ENCODE results near the gene CAVIN3.

The CAVIN3 gene

GRCh38 chr11:6301096-6301495 lies 19.2 kb downstream of the CAVIN3 start:
- TF ChIP-seq SIN3A (IDR thresholded peaks at IDR 0.05; ENCODE audit: borderline replicate concordance, insufficient read depth, low read length) (no peak), POLR2AphosphoS5 (IDR thresholded peaks at IDR 0.05; ENCODE audit: low read depth, low read length) (no peak), FOXP2 (optimal IDR thresholded peaks at IDR 0.05; ENCODE audit: borderline replicate concordance, extremely low read depth, extremely low read length, insufficient read depth) (no peak)

DNA sequence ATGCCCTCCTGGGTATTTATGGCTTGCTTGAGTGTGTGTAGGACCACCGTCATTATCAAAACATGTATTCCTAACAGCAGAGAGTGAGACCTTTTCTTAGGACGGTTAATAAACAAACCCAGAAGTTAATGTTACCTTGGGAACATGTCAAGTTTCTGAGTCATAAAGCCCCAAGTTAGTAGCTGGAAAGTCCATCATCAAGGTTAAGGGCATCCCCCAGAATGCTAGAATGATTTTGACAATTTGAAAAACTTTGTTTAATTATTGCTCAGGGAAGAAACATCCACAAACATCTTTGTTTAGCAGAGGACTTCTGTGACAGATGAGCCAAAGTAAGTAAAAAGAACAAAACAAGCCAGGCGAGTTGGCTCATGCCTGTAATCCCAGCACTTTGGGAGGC lies 20.0 kb downstream of the CAVIN3 start:
- TF ChIP-seq SIN3A (IDR thresholded peaks at IDR 0.05; ENCODE audit: borderline replicate concordance, insufficient read depth, low read length) (no peak), POLR2AphosphoS5 (IDR thresholded peaks at IDR 0.05; ENCODE audit: low read depth, low read length) (no peak), TAF1 (IDR thresholded peaks at IDR 0.05; ENCODE audit: borderline replicate concordance, insufficient read depth, low read length) (no peak), FOXP2 (optimal IDR thresholded peaks at IDR 0.05; ENCODE audit: borderline replicate concordance, extremely low read depth, extremely low read length, insufficient read depth) (no peak), REST (IDR thresholded peaks at IDR 0.05; ENCODE audit: insufficient read depth in 1 of 2, low read depth in 2 of 2, low read length in 2 of 2) (no peak)

- no peak for TF ChIP-seq POLR2AphosphoS5 (IDR thresholded peaks at IDR 0.05; ENCODE audit: low read depth, low read length)
- TF ChIP-seq SIN3A (IDR thresholded peaks at IDR 0.05; ENCODE audit: borderline replicate concordance, insufficient read depth, low read length): no peak
- no peak for TF ChIP-seq FOXP2 (optimal IDR thresholded peaks at IDR 0.05; ENCODE audit: borderline replicate concordance, extremely low read depth, extremely low read length, insufficient read depth)
- TF ChIP-seq TAF1 (IDR thresholded peaks at IDR 0.05; ENCODE audit: borderline replicate concordance, insufficient read depth, low read length): no peak
- no peak for TF ChIP-seq REST (IDR thresholded peaks at IDR 0.05; ENCODE audit: insufficient read depth in 1 of 2, low read depth in 2 of 2, low read length in 2 of 2)
Measured at GRCh38 chr11:6298605-6299004, 21.7 kb downstream of the CAVIN3 start.

DNA sequence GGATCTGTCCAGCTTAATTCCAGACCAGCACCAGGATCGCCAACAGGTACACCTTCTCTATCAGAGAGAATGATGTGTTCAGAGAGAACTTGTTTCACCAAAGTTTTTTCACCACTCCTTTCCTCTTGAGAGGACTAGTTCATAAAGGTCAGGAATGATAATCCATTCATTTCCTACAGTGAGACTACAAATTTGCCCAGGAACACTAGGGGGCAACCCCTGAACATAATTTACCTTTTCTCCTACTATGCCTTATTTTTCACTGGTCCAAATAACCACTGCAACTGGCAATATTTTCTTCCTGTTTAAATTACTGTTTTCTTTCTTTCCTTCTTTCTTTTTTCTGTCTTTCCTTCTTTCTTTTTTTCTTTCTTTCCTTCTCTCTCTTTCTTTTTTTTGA lies 22.5 kb downstream of the CAVIN3 start:
- TF ChIP-seq REST (IDR thresholded peaks at IDR 0.05; ENCODE audit: insufficient read depth in 1 of 2, low read depth in 2 of 2, low read length in 2 of 2) (no peak), FOXP2 (optimal IDR thresholded peaks at IDR 0.05; ENCODE audit: borderline replicate concordance, extremely low read depth, extremely low read length, insufficient read depth) (no peak), SIN3A (IDR thresholded peaks at IDR 0.05; ENCODE audit: borderline replicate concordance, insufficient read depth, low read length) (no peak), TAF1 (IDR thresholded peaks at IDR 0.05; ENCODE audit: borderline replicate concordance, insufficient read depth, low read length) (no peak), POLR2AphosphoS5 (IDR thresholded peaks at IDR 0.05; ENCODE audit: low read depth, low read length) (no peak)

DNA sequence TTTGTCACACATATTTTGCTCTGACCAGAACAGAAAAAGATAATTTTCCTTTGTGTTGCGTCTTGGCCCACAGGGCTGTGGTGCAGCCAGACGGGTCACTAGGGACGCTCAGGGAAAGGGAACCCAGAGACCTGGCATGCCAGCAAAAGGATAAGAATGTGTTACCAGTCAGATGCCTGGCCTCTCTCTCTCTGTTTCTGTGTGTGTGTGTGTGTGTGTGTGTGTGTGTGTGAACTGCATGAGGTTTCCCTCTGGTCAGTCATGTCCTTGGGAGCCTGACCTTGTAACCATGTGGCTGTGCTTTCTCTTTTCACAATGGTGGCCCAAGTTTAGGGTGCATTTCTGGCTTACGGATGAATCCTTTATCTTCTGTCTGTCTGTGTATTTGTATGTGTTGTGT lies 35.3 kb downstream of the CAVIN3 start:
- TF ChIP-seq SIN3A (IDR thresholded peaks at IDR 0.05; ENCODE audit: borderline replicate concordance, insufficient read depth, low read length) (no peak), FOXP2 (optimal IDR thresholded peaks at IDR 0.05; ENCODE audit: borderline replicate concordance, extremely low read depth, extremely low read length, insufficient read depth) (no peak), TAF1 (IDR thresholded peaks at IDR 0.05; ENCODE audit: borderline replicate concordance, insufficient read depth, low read length) (no peak), REST (IDR thresholded peaks at IDR 0.05; ENCODE audit: insufficient read depth in 1 of 2, low read depth in 2 of 2, low read length in 2 of 2) (no peak), POLR2AphosphoS5 (IDR thresholded peaks at IDR 0.05; ENCODE audit: low read depth, low read length) (no peak)
